Gastrocnemius medialis (tissue), 4 donors: ENCODE data around the gene DKK1. TPM values are rescaled to one million over a fixed set of nuclear protein-coding genes. Genes with fewer than 3 reads are reported as not detected.

Experiments used
- ATAC-seq, 2 donors: fragments of 150-250 bp; one replicate each; pipeline ENCODE4 v1.9.1; 2016
- DNase-seq, 2 donors: peaks; one replicate each; pipeline ENCODE4 v3.0.0-alpha.2; 2019
- H3K27ac ChIP-seq, 4 donors: fragments of 200-600 bp; sonication (generic); 1 replicate in 1 of 4; 2 replicates in 3 of 4; pipeline ENCODE4 v1.5.1; 2016 to 2018; ENCODE audit warnings: mild to moderate bottlenecking in 2 of 4, moderate library complexity in 1 of 4
- H3K27me3 ChIP-seq, 3 donors: fragments of 200-600 bp; sonication (generic) in 2 of 3; 1 replicate in 1 of 3; 2 replicates in 2 of 3; pipeline versions ENCODE4 v1.5.1 to v1.6.0; 2016 to 2019; ENCODE audit warnings: mild to moderate bottlenecking in 1 of 3, moderate library complexity in 1 of 3
- H3K36me3 ChIP-seq, 2 donors: fragments of 200-600 bp; sonication (generic) in 1 of 2; one replicate each; pipeline ENCODE4 v1.5.1; 2017 to 2018
- H3K4me1 ChIP-seq, 2 donors: fragments of 200-600 bp; sonication (generic) in 1 of 2; one replicate each; pipeline ENCODE4 v1.5.1; 2016 to 2017; ENCODE audit warnings: mild to moderate bottlenecking in 2 of 2
- H3K4me3 ChIP-seq, 4 donors: fragments of 200-600 bp; sonication (generic) in 3 of 4; 1 replicate in 1 of 4; 2 replicates in 3 of 4; pipeline ENCODE4 v1.5.1; 2016 to 2019; ENCODE audit warnings: mild to moderate bottlenecking in 2 of 4
- H3K9me3 ChIP-seq, 3 donors: fragments of 200-600 bp; sonication (generic) in 2 of 3; 1 replicate in 1 of 3; 2 replicates in 2 of 3; pipeline ENCODE4 v1.5.1; 2016 to 2019
- POLR2A ChIP-seq, 2 donors: fragments of 450-650 bp; IDR thresholded peaks; one replicate each; pipeline ENCODE4 v1.6.1; 2017; ENCODE audit warnings: antibody characterized with exemption in 2 of 2, mild to moderate bottlenecking in 2 of 2, moderate library complexity in 2 of 2
- in situ Hi-C, 4 donors: fragments of 200-750 bp; cut with MboI; loops; one replicate each; pipeline versions ENCODE4 v1.15.0 to v1.8.0; 2017; ENCODE audit warnings: low sequenced_read_pairs in 4 of 4
- intact Hi-C: fragments of 100-400 bp; cut with DNase I; formaldehyde crosslinking; loops from one replicate; pipeline ENCODE4 v1.15.1; 2023; ENCODE audit warnings: low total_unique reads
- total RNA-seq, 4 donors: library from RNA; depleted of rRNA; stranded (reverse); fragments of >200 nt; gene quantifications; one replicate each; pipeline versions ENCODE4 v1.1.0 to v1.2.3, GENCODE V29; 2016
- TF ChIP-seq, protein P1 (sequence below), 5 experiments: fragments of 450-650 bp in 3 of 5; fragments of 200-600 bp in 2 of 5; sonication (generic) in 2 of 5; IDR thresholded peaks in 4 of 5; conservative IDR thresholded peaks in 1 of 5; 1 replicate in 4 of 5; 2 replicates in 1 of 5; pipeline ENCODE4 v1.5.1; 2016 to 2019; ENCODE audit warnings: antibody characterized with exemption in 5 of 5, mild to moderate bottlenecking in 3 of 5, moderate library complexity in 3 of 5

DKK1 gene
- total RNA-seq, 4 donors from 2014 or later = 0.78 TPM; not detected in 3

- intact Hi-C loops (loop anchor here (10.0 kb wide), 1 partner anchor 340 kb away; no protein-coding TSS in a partner anchor), in situ Hi-C loops (loop anchor here in 3 of 4 donors (5.0 to 10.0 kb wide), 2 partner anchors 170 to 172 kb away; no protein-coding TSS in a partner anchor)
- Histone ChIP-seq H3K27ac (no peak overlapping the region), H3K36me3 (no peaks in the 10 kb centered on the region), H3K4me1 (peaks cover 8 to 21% of the 10 kb centered on the region in 2 donors), H3K4me3 (peak overlapping the region; percentile 61 to 75 (median 68)), H3K9me3 (no peaks in the 10 kb centered on the region), H3K27me3 (peaks cover 0 to 7% (median 0%) of the 10 kb centered on the region in 3 donors)
- DNase-seq (no peak), ATAC-seq (no peak)
- no peak for TF ChIP-seq POLR2A (IDR thresholded peaks at IDR 0.05)
- TF ChIP-seq, protein P1, sequence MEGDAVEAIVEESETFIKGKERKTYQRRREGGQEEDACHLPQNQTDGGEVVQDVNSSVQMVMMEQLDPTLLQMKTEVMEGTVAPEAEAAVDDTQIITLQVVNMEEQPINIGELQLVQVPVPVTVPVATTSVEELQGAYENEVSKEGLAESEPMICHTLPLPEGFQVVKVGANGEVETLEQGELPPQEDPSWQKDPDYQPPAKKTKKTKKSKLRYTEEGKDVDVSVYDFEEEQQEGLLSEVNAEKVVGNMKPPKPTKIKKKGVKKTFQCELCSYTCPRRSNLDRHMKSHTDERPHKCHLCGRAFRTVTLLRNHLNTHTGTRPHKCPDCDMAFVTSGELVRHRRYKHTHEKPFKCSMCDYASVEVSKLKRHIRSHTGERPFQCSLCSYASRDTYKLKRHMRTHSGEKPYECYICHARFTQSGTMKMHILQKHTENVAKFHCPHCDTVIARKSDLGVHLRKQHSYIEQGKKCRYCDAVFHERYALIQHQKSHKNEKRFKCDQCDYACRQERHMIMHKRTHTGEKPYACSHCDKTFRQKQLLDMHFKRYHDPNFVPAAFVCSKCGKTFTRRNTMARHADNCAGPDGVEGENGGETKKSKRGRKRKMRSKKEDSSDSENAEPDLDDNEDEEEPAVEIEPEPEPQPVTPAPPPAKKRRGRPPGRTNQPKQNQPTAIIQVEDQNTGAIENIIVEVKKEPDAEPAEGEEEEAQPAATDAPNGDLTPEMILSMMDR (IDR thresholded peaks at IDR 0.05 in 4 of 5, conservative IDR thresholded peaks at IDR 0.05 in 1 of 5) = no peak
These were observed 906 bp downstream of the DKK1 start for GRCh38 chr10:52314822-52315552.

- H3K9me3 ChIP-seq = no peaks in the 10 kb centered on the region
- no peaks in the 10 kb centered on the region for H3K36me3 ChIP-seq
- DNase-seq (no peak), ATAC-seq (no peak)
- in situ Hi-C loops = loop anchor here in 1 of 4 donors (10.0 kb wide), 1 partner anchor 169 kb away; no protein-coding TSS in a partner anchor
- H3K27ac ChIP-seq = no peak overlapping the region
- no peak overlapping the region for H3K4me3 ChIP-seq
- TF ChIP-seq, protein P1 (IDR thresholded peaks at IDR 0.05 in 4 of 5, conservative IDR thresholded peaks at IDR 0.05 in 1 of 5) = no peak
- TF ChIP-seq POLR2A (IDR thresholded peaks at IDR 0.05) = no peak
- H3K27me3 ChIP-seq = peaks cover 0 to 7% (median 0%) of the 10 kb centered on the region in 3 donors
- intact Hi-C loops = loop anchor here (10.0 kb wide), 1 partner anchor 339 kb away; no protein-coding TSS in a partner anchor
- H3K4me1 ChIP-seq = peaks cover 8 to 21% of the 10 kb centered on the region in 2 donors
These were observed 1.9 kb downstream of the DKK1 start for GRCh38 chr10:52316001-52316400.

GRCh38 chr10:52316500-52316899 is 2.4 kb downstream of the DKK1 start:
- Histone ChIP-seq H3K4me3 (no peak overlapping the region), H3K4me1 (peaks cover 8 to 21% of the 10 kb centered on the region in 2 donors), H3K27me3 (peaks cover 0 to 7% (median 0%) of the 10 kb centered on the region in 3 donors), H3K9me3 (no peaks in the 10 kb centered on the region), H3K27ac (no peak overlapping the region), H3K36me3 (no peaks in the 10 kb centered on the region)
- DNase-seq (no peak), ATAC-seq (no peak)
- intact Hi-C loops (loop anchor here (10.0 kb wide), 1 partner anchor 338 kb away; no protein-coding TSS in a partner anchor), in situ Hi-C loops (loop anchor here in 1 of 4 donors (10.0 kb wide), 1 partner anchor 168 kb away; no protein-coding TSS in a partner anchor)
- TF ChIP-seq, protein P1 (IDR thresholded peaks at IDR 0.05 in 4 of 5, conservative IDR thresholded peaks at IDR 0.05 in 1 of 5) = no peak
- TF ChIP-seq POLR2A (IDR thresholded peaks at IDR 0.05) = no peak

- in situ Hi-C loops = loop anchor here in 1 of 4 donors (10.0 kb wide), 1 partner anchor 167 kb away; no protein-coding TSS in a partner anchor
- H3K4me3 ChIP-seq = no peak overlapping the region
- peaks cover 0 to 4% (median 0%) of the 10 kb centered on the region in 3 donors for H3K27me3 ChIP-seq
- intact Hi-C loops = loop anchor here (10.0 kb wide), 1 partner anchor 337 kb away; no protein-coding TSS in a partner anchor
- DNase-seq (no peak), ATAC-seq (no peak)
- TF ChIP-seq, protein P1 (IDR thresholded peaks at IDR 0.05 in 4 of 5, conservative IDR thresholded peaks at IDR 0.05 in 1 of 5) = no peak
- TF ChIP-seq POLR2A (IDR thresholded peaks at IDR 0.05) = no peak
- H3K27ac ChIP-seq = no peak overlapping the region
- peaks cover 5 to 16% of the 10 kb centered on the region in 2 donors for H3K4me1 ChIP-seq
- H3K36me3 ChIP-seq = no peaks in the 10 kb centered on the region
- no peaks in the 10 kb centered on the region for H3K9me3 ChIP-seq
These were observed 4.1 kb downstream of the DKK1 start for GRCh38 chr10:52318136-52318701.
